Measurements from ENCODE around the gene NTRK2. TPM values are rescaled to one million over a fixed set of nuclear protein-coding genes. Genes with fewer than 3 reads are reported as not detected.

Gene NTRK2
- total and polyA plus RNA-seq, 10 of the 15 experiments (the other 5 are each of a cell fraction or from before 2014, with no cell fraction given) = 0.42 to 4.6 (median 0.65) TPM

DNA sequence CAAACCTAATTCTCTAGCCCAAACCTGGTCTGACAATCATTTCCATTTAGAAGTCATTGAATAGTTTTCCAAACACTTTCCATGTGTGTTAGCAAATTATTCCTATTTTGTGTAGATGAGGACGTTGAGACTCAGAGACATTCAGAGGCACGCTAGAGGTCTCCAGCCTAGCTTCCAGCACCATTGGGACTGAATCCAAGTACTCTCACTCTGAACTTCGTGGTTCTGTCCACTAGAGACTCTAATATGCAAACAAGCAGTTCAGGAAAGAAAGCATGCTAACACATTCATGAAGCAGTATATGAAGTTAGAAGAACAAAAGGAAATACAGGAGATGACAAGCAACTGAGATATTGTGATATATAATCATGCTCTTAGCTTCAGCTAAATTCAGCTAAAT lies 354.8 kb downstream of the NTRK2 start:
- Histone ChIP-seq H3K36me3 (ENCODE audit: control insufficient read depth in 2 of 2, insufficient read depth in 2 of 2, low read length in 1 of 2) (no peaks in the 10 kb centered on the region), H3K9ac (ENCODE audit: control insufficient read depth, insufficient read depth, low read length) (no peak overlapping the region), H3K79me2 (ENCODE audit: control insufficient read depth, insufficient read depth, low read length) (no peaks in the 10 kb centered on the region), H3K4me3 (no peak overlapping the region), H2AFZ (ENCODE audit: control insufficient read depth, low read depth, low read length) (no peak overlapping the region), H3K4me2 (ENCODE audit: control insufficient read depth, insufficient read depth) (no peak overlapping the region), H3K27ac (ENCODE audit: control insufficient read depth, insufficient read depth) (no peak overlapping the region), H3K4me1 (ENCODE audit: control insufficient read depth, insufficient read depth, low read length) (no peaks in the 10 kb centered on the region), H3K9me3 (replicated peaks; ENCODE audit: control insufficient read depth, insufficient read depth, low read length) (no peaks in the 10 kb centered on the region), H3K27me3 (replicated peaks in 1 of 2; ENCODE audit: control insufficient read depth in 2 of 2, insufficient read depth in 2 of 2, low read length in 1 of 2) (no peaks in the 10 kb centered on the region), H4K20me1 (ENCODE audit: control insufficient read depth, insufficient read depth) (no peaks in the 10 kb centered on the region)
- FAIRE-seq = no peak
- ChIA-PET CTCF (no interaction called here), POLR2A (no interaction called here), SMC1A (ENCODE audit: uncharacterized antibody, unreplicated experiment) (no interaction called here), RAD21 (ENCODE audit: unreplicated experiment) (no interaction called here)
- DNase-seq (ENCODE audit: low read depth, low spot score) = no peak
- WGBS (ENCODE audit: insufficient coverage, insufficient replicate concordance, low lambda C conversion rate, missing lambda C conversion rate) = 14% methylated on average over 3 of the region's 3 CpGs
- BruUV-seq (replicated peaks) = no TSS peak
- TF ChIP-seq TARDBP (IDR thresholded peaks at IDR 0.05; ENCODE audit: borderline replicate concordance) (no peak), NFIC (IDR thresholded peaks at IDR 0.05; ENCODE audit: low read depth, low read length) (no peak), BMI1 (IDR thresholded peaks at IDR 0.05; ENCODE audit: borderline replicate concordance) (no peak), NFXL1 (IDR thresholded peaks at IDR 0.05; ENCODE audit: borderline replicate concordance) (no peak), PAX5 (IDR thresholded peaks at IDR 0.05; ENCODE audit: borderline replicate concordance, low read depth, low read length) (no peak), TBL1XR1 (IDR thresholded peaks at IDR 0.05; ENCODE audit: low read depth, low read length) (no peak)
- TF ChIP-seq, protein P1, sequence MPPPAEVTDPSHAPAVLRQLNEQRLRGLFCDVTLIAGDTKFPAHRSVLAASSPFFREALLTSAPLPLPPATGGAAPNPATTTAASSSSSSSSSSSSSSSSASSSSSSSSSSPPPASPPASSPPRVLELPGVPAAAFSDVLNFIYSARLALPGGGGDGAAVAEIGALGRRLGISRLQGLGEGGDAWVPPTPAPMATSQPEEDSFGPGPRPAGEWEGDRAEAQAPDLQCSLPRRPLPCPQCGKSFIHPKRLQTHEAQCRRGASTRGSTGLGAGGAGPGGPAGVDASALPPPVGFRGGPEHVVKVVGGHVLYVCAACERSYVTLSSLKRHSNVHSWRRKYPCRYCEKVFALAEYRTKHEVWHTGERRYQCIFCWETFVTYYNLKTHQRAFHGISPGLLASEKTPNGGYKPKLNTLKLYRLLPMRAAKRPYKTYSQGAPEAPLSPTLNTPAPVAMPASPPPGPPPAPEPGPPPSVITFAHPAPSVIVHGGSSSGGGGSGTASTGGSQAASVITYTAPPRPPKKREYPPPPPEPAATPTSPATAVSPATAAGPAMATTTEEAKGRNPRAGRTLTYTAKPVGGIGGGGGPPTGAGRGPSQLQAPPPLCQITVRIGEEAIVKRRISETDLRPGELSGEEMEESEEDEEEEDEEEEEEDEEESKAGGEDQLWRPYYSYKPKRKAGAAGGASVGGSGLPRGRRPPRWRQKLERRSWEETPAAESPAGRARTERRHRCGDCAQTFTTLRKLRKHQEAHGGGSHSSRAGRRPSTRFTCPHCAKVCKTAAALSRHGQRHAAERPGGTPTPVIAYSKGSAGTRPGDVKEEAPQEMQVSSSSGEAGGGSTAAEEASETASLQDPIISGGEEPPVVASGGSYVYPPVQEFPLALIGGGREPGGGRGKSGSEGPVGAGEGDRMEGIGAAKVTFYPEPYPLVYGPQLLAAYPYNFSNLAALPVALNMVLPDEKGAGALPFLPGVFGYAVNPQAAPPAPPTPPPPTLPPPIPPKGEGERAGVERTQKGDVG (CRISPR knock-in tag; IDR thresholded peaks at IDR 0.05) = no peak
- TF ChIP-seq, protein P2, sequence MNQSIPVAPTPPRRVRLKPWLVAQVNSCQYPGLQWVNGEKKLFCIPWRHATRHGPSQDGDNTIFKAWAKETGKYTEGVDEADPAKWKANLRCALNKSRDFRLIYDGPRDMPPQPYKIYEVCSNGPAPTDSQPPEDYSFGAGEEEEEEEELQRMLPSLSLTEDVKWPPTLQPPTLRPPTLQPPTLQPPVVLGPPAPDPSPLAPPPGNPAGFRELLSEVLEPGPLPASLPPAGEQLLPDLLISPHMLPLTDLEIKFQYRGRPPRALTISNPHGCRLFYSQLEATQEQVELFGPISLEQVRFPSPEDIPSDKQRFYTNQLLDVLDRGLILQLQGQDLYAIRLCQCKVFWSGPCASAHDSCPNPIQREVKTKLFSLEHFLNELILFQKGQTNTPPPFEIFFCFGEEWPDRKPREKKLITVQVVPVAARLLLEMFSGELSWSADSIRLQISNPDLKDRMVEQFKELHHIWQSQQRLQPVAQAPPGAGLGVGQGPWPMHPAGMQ (IDR thresholded peaks at IDR 0.05; ENCODE audit: borderline replicate concordance) = no peak
- intact Hi-C loops (cut with micrococcal nuclease; ENCODE audit: unreplicated experiment) = no loop called here
- ATAC-seq = no peak
- in situ Hi-C loops (cut with MboI) = no loop called here
